Omental fat pad (tissue), 4 donors: Measurements from ENCODE around the gene SOCS3. TPM values are rescaled to one million over a fixed set of nuclear protein-coding genes. Genes with fewer than 3 reads are reported as not detected.

Source experiments
- ATAC-seq: fragments of 150-250 bp; one replicate; pipeline ENCODE4 v1.9.1; 2016; ENCODE audit warnings: mild to moderate bottlenecking, moderate library complexity; ENCODE audit not compliant: low FRiP score
- DNase-seq: peaks from one replicate; pipeline ENCODE4 v3.0.0-alpha.2; 2019; ENCODE audit warnings: low spot score
- CTCF ChIP-seq, 3 donors: fragments of 450-650 bp; IDR thresholded peaks; one replicate each; pipeline ENCODE4 v1.5.1; 2016 to 2017; ENCODE audit warnings: antibody characterized with exemption in 3 of 3, mild to moderate bottlenecking in 3 of 3, moderate library complexity in 2 of 3
- total RNA-seq, 4 donors: library from RNA; depleted of rRNA; stranded (reverse); fragments of >200 nt; gene quantifications; one replicate each; pipeline ENCODE4 v1.1.0, GENCODE V29; 2016

SOCS3 gene
- total RNA-seq, 4 donors from 2014 or later: 186 to 1,117 (median 634) TPM

- TF ChIP-seq CTCF (IDR thresholded peaks at IDR 0.05): no peak
- ATAC-seq: no peak
- DNase-seq: no peak
Observed at GRCh38 chr17:78397681-78398101, 37.8 kb upstream of the SOCS3 start.

- DNase-seq: no peak
- no peak for ATAC-seq
- no peak for TF ChIP-seq CTCF (IDR thresholded peaks at IDR 0.05)
Observed at GRCh38 chr17:78396441-78397337, 36.8 kb upstream of the SOCS3 start.

- no peak for TF ChIP-seq CTCF (IDR thresholded peaks at IDR 0.05)
- DNase-seq (no peak), ATAC-seq (no peak)
Observed at GRCh38 chr17:78395155-78395554, 35.3 kb upstream of the SOCS3 start.

GRCh38 chr17:78394209-78394608, 34.3 kb upstream of the SOCS3 start:
- ATAC-seq: no peak
- no peak for DNase-seq
- TF ChIP-seq CTCF (IDR thresholded peaks at IDR 0.05): no peak

DNA sequence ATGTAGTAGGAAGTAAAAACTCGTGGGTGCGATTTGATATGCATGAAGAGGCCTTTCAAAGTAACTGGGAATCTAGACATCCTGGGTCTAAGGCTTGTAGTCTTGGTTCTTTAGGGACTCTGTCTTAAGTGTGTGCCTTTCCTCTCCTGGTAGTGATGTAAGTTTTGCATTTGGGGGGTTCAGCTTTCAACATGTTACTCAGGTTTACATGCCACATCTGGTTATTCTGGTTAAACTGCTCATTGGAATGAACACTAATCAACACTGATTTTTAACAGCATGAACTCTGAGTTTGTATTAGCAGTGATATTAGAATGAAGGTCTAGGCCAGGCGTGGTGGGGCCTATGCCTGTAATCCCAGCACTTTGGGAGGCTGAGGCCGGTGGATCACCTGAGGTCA, 33.7 kb upstream of the SOCS3 start:
- ATAC-seq (no peak), DNase-seq (no peak)
- TF ChIP-seq CTCF (IDR thresholded peaks at IDR 0.05): no peak

DNA sequence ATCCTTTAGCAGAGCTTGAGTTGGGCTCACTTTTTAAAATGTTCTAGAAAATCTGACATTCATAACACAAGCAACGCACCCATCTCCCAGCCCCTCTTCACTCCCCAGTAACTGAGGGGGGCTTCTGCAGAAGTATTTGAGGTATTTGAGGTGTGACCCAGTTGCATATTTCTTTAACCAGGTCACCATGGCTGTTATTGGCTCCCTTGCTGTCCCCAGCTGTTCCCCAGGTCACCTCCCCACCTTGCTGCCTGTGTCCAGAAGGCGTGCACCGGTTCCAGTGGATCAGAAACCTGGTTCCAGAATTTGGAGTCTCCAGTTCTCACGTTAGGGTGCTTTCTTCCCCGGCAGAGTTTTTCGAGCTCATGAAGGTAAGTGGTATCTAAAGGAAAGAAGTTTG, 32.4 kb upstream of the SOCS3 start:
- ATAC-seq: no peak
- no peak for DNase-seq
- no peak for TF ChIP-seq CTCF (IDR thresholded peaks at IDR 0.05)

- ATAC-seq (no peak), DNase-seq (no peak)
- no peak for TF ChIP-seq CTCF (IDR thresholded peaks at IDR 0.05)
Observed at GRCh38 chr17:78391843-78392242, 32.0 kb upstream of the SOCS3 start.
